CD4-positive, alpha-beta T cell treated with Interleukin-2 at 100 ng/mL for 4 hours (primary cell): ENCODE data around the gene RASA2.
A peak's percentile ranks its signal among the peaks of the same experiment; 100 is the strongest.
"Not testable (repeated sequence)": the region's sequence is repeated elsewhere in the genome, so short reads cannot be mapped to it uniquely, and the experiment has no call there.

Source experiments
- DNase-seq: peaks from one replicate; pipeline ENCODE4 v3.0.0-alpha.2; 2020; ENCODE audit warnings: low spot score

Gene RASA2

DNA sequence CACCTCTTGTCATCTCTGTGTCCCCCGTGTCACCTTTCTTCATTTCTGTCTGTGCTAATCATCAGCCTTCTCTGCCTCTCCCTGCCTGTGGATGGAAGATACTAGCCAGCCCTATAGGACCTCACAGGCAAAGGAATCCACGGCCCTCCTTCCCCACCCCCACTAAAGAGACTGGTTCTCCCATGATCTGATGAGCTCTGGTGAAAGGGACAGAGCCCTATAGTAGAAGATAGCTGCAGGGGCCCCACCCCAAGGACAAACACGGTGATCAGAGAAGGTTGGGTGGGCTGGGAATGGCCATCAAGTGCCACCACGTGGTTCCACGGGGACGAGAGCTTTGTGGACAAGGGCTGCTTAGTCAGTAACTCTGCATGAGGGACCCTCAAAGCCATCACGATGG lies 27.8 kb upstream of the RASA2 start:
- no peak for DNase-seq

DNA sequence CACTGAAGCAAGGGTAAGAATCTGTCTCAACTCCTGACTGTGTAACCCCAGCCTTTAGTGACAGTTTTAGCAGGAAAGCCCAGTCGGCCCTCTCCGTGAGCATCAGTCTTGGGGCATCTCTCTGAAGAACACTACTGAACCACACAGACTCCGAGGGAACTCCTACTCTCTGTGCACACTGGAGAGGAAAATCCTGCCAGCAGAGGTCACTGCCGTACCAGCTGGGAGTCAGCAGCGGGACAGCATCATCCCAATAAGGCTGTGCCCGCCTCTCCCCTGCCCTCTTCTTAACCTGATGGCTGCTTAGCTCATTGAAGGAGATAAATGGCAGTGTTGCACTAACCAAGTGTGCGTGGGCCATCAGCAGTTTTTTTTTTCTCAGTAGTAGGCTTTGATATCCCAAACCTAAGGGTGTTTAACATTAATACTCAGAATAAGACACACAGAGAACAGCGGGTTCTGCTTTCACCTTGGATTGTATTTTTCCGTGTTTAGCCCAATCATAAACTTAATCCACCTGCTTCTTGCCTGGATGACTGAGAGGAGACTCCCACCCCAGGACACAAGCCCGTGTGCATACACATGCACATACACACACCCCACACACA lies 26.6 kb upstream of the RASA2 start:
- DNase-seq = peak; percentile 90

DNA sequence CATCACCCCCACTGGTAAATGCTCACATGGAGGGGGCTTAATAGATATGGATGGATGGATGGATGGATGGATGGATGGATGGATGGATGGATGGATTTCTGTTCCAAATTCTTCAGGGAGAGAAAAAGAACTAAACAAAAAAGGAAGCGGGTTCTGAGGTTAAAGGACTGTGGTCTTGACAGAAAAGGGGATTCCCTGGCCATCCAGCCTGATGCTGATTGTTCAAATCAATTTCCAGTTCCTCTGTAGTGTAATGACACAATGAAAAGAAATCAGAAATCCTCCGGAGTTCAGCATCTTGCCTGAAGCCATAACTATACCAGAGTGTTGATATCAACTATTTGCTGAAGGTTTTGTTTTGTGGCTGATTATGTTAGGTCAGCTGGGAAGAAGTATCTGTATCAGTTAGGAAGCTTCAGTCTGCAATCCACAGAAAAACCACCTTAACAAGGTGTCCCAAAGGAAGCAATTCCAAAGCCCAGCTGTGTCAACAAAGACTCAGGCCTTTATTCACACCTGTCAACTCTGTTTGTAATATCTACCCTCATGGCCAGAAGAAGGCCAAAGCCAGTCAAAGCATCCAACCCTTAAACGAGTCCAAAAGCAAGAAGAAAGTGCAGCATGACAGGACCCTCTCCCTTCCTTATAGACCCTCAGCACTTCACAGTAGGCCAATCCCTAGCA lies 24.5 kb upstream of the RASA2 start:
- no peak for DNase-seq

GRCh38 chr3:141465221-141465620 lies 21.6 kb upstream of the RASA2 start:
- no peak for DNase-seq

- no peak for DNase-seq
Measured at GRCh38 chr3:141466633-141467169, 20.1 kb upstream of the RASA2 start.

DNA sequence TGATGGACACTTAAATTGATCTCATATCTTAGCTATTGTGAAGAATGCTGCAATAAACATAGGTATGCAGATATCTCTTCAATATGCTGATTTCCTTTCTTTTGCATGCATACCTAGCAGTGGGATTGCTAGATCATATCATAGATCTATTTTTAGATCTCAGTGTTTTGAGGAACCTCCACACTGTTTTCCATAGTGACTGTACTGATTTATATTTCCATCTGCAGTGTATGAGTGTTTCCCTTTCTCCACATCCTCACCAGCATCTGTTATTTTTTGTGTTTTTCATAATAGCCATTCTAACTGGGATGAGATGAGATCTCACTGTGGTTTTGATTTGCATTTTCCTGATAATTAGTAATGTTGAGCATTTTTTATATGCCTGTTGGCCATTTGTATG lies 17.1 kb upstream of the RASA2 start:
- no peak for DNase-seq

GRCh38 chr3:141471160-141471559 lies 15.7 kb upstream of the RASA2 start:
- no peak for DNase-seq

- no peak for DNase-seq
Measured at GRCh38 chr3:141476033-141476432, 10.8 kb upstream of the RASA2 start.

- DNase-seq = no peak
Measured at GRCh38 chr3:141477224-141477623, 9.6 kb upstream of the RASA2 start.

- DNase-seq = no peak
Measured at GRCh38 chr3:141478139-141478538, 8.7 kb upstream of the RASA2 start.

- not testable (repeated sequence) for DNase-seq
Measured at GRCh38 chr3:141478840-141479239, 8.0 kb upstream of the RASA2 start.

- no peak for DNase-seq
Measured at GRCh38 chr3:141482245-141482922, 4.4 kb upstream of the RASA2 start.

- no peak for DNase-seq
Measured at GRCh38 chr3:141484701-141485287, 2.0 kb upstream of the RASA2 start.

DNA sequence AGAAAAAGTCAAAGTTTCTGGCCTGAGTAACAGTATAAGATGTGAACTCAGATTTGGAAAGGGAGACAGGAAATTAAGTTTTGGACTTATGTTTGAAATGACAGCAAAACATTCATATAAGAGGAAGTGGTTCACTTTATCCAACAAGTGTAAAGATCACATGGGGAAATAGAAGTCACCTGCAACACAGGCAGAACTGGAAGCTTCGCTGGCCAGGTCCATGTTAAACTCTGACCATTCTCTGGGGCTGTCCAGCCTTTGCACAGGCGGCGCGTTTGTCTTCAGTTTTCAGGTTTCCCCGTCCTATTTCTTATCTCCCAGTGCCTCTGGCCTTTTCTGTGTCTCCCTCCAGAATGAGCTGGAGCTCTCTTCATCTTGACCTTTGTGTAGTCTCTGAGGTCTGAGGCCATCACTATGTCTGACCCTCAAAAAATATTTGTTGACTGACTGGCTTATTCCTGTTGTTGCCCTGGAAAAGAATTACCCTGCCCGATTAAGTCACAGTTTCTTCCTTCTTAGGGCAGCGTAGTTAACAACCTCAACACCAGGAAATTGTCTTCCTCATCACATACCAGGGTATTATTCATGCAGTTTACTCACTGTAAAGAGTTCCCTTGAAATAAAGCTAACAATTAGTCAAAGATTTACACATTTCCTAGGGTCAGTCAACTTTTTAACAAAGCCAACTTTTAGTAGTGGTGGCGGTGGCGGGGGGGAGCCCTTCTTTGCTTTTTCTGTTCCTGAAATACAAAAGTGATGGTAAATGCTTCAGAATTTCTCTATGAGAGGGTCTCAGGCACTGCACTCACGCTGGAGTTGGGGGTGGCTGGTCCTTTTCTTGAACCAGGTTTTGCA lies 959 bp upstream of the RASA2 start:
- DNase-seq = peak; percentile 45

- DNase-seq = no peak
Measured at GRCh38 chr3:141486496-141486745, 406 bp upstream of the RASA2 start.

- peak; percentile 81 for DNase-seq
Measured at GRCh38 chr3:141487521-141488252, 860 bp downstream of the RASA2 start.

GRCh38 chr3:141489203-141489602 lies 2.4 kb downstream of the RASA2 start:
- DNase-seq = peak; percentile 45

DNA sequence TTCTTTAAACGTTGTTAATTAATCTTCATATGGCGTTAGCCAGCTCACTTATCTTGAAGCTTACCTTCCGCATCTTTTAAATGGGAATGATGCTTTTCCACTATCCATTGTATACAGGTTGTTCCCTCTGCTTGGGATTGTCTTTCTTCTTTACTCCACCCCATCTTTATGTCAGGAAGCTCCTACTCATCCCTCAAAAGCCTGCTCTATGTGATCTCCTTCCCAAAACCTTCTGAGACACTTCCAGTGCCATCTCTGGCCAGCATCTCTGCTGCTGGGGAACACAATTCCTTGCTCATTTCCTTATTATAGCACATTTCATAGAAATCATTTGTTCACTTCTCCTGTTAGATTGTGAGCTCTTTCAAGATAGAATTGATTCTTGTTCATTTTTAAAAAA lies 4.3 kb downstream of the RASA2 start:
- DNase-seq = no peak

- DNase-seq = no peak
Measured at GRCh38 chr3:141491929-141492328, 5.1 kb downstream of the RASA2 start.

GRCh38 chr3:141493184-141493583 lies 6.4 kb downstream of the RASA2 start:
- peak; percentile 11 for DNase-seq

GRCh38 chr3:141497589-141497988 lies 10.8 kb downstream of the RASA2 start:
- DNase-seq = not testable (repeated sequence)
